Keratinocyte (primary cell): ENCODE data around the gene RANBP3. TPM values are rescaled to one million over a fixed set of nuclear protein-coding genes. Genes with fewer than 3 reads are reported as not detected.

ENCODE experiments used
- DNase-seq: peaks from one replicate; pipeline ENCODE4 v3.0.0-alpha.2; 2011; ENCODE audit warnings: low read depth, missing footprints, low spot score
- FAIRE-seq: peaks from 2 replicates; lab custom pipeline; 2011; peaks lifted over from hg19 to GRCh38; lab: Jason Lieb, UNC
- H2AFZ ChIP-seq: 2 replicates; pipeline ENCODE4 v1.6.0; 2012; ENCODE audit warnings: low read length, control low read depth, inconsistent platforms; ENCODE audit not compliant: control insufficient read depth
- H3K27ac ChIP-seq: 2 replicates; pipeline ENCODE4 v1.5.1; 2011; ENCODE audit warnings: low read length; ENCODE audit not compliant: control insufficient read depth, insufficient read depth
- H3K27me3 ChIP-seq: 3 replicates; pipeline ENCODE4 v1.6.0; 2011; ENCODE audit warnings: low read length; ENCODE audit not compliant: control insufficient read depth, insufficient read depth; ENCODE audit errors: extremely low read depth
- H3K36me3 ChIP-seq, 2 experiments: 2 replicates in 1 of 2; 3 replicates in 1 of 2; pipeline ENCODE4 v1.5.1; 2011; ENCODE audit warnings: low read length in 2 of 2, mild to moderate bottlenecking in 1 of 2; ENCODE audit not compliant: control insufficient read depth in 2 of 2, insufficient read depth in 2 of 2; ENCODE audit errors: extremely low read depth in 1 of 2
- H3K4me1 ChIP-seq: 3 replicates; pipeline ENCODE4 v1.5.1; 2011; ENCODE audit warnings: low read length; ENCODE audit not compliant: control insufficient read depth, insufficient read depth; ENCODE audit errors: extremely low read depth
- H3K4me2 ChIP-seq: 3 replicates; pipeline ENCODE4 v1.6.0; 2011; ENCODE audit warnings: low read depth, low read length; ENCODE audit not compliant: control insufficient read depth, insufficient read depth; ENCODE audit errors: extremely low read depth
- H3K4me3 ChIP-seq, 3 experiments: fragments of 200-600 bp in 1 of 3; sonication (generic) in 1 of 3; 2 replicates in 2 of 3; 3 replicates in 1 of 3; pipeline ENCODE4 v1.5.1; 2011 to 2016; ENCODE audit warnings: low read length in 3 of 3, mild to moderate bottlenecking in 3 of 3, control low read depth in 2 of 3, inconsistent platforms in 1 of 3, low read depth in 1 of 3, mixed read lengths in 1 of 3, mixed run types in 1 of 3, moderate library complexity in 1 of 3; ENCODE audit not compliant: control insufficient read depth in 2 of 3, insufficient read depth in 2 of 3; ENCODE audit errors: extremely low read depth in 1 of 3
- H3K79me2 ChIP-seq: 2 replicates; pipeline ENCODE4 v1.6.0; 2012; ENCODE audit warnings: low read length; ENCODE audit not compliant: control insufficient read depth, insufficient read depth
- H3K9ac ChIP-seq: 3 replicates; pipeline ENCODE4 v1.6.0; 2011; ENCODE audit warnings: low read length; ENCODE audit not compliant: control insufficient read depth, insufficient read depth; ENCODE audit errors: extremely low read depth
- H3K9me1 ChIP-seq: 3 replicates; pipeline ENCODE4 v1.6.0; 2011; ENCODE audit warnings: low read length; ENCODE audit not compliant: control insufficient read depth, insufficient read depth; ENCODE audit errors: extremely low read depth
- H3K9me3 ChIP-seq: 2 replicates; pipeline ENCODE4 v1.5.1; 2012; ENCODE audit warnings: low read depth, low read length; ENCODE audit not compliant: control insufficient read depth
- H4K20me1 ChIP-seq: 3 replicates; pipeline ENCODE4 v1.6.0; 2011; ENCODE audit warnings: low read length; ENCODE audit not compliant: control insufficient read depth, insufficient read depth; ENCODE audit errors: extremely low read depth
- CTCF ChIP-seq, 3 experiments: IDR thresholded peaks in 1 of 3; conservative IDR thresholded peaks in 1 of 3; optimal IDR thresholded peaks in 1 of 3; 2 replicates in 2 of 3; 3 replicates in 1 of 3; pipeline versions ENCODE3 to v1.5.1; 2011; ENCODE audit warnings: low read length in 3 of 3, mild to moderate bottlenecking in 3 of 3, moderate library complexity in 2 of 3, control low read depth in 1 of 3, inconsistent platforms in 1 of 3; ENCODE audit not compliant: insufficient read depth in 2 of 3; ENCODE audit errors: extremely low read depth in 1 of 3
- EZH2 ChIP-seq: IDR thresholded peaks from one replicate; pipeline ENCODE4 v1.6.1; 2012; ENCODE audit warnings: inconsistent platforms, mild to moderate bottlenecking, low read length, moderate library complexity
- dilution Hi-C: fragments of 300-500 bp; cut with MboI; formaldehyde crosslinking; loops from one replicate; pipeline ENCODE4 v1.7.0; 2020; ENCODE audit warnings: low sequenced_read_pairs; ENCODE audit not compliant: extremely low pct_ligation_motif_present
- polyA plus RNA-seq, 5 experiments: library from polyadenylated mRNA; depleted of rRNA in 3 of 5; stranded (reverse) in 3 of 5; stranded (forward) in 1 of 5; unstranded in 1 of 5; fragments of >200 nt; gene quantifications; 1 replicate in 1 of 5; 2 replicates in 3 of 5; 3 replicates in 1 of 5; pipeline versions ENCODE4 v1.2.1 to v1.2.3, GENCODE V29; 2011 to 2012; ENCODE audit warnings: missing spikeins in 2 of 5, low read depth in 1 of 5, low replicate concordance in 1 of 5

The RANBP3 gene
- polyA plus RNA-seq, 1 donor (not counting 4 experiments of a cell fraction or from before 2014, with no cell fraction given): 36.4 TPM

GRCh38 chr19:5995606-5996005, 17.7 kb upstream of the RANBP3 start:
- H3K79me2 ChIP-seq: no peaks in the 10 kb centered on the region
- H3K9ac ChIP-seq: no peak overlapping the region
- H3K27me3 ChIP-seq: no peaks in the 10 kb centered on the region
- no peak overlapping the region for H3K4me2 ChIP-seq
- no peak overlapping the region for H3K4me3 ChIP-seq
- no peaks in the 10 kb centered on the region for H3K9me1 ChIP-seq
- H3K4me1 ChIP-seq: no peaks in the 10 kb centered on the region
- TF ChIP-seq CTCF (optimal IDR thresholded peaks at IDR 0.05 in 1 of 3, IDR thresholded peaks at IDR 0.05 in 1 of 3, conservative IDR thresholded peaks at IDR 0.05 in 1 of 3; ENCODE audit: extremely low read depth in 1 of 3, insufficient read depth in 2 of 3, low read length in 3 of 3) (no peak), EZH2 (no peak)
- peaks cover 0 to 14% of the 10 kb centered on the region in 2 experiments for H3K36me3 ChIP-seq
- H2AFZ ChIP-seq: no peak overlapping the region
- no peaks in the 10 kb centered on the region for H3K9me3 ChIP-seq
- FAIRE-seq (no peak), DNase-seq (no peak)
- H3K27ac ChIP-seq: no peak overlapping the region
- no peaks in the 10 kb centered on the region for H4K20me1 ChIP-seq
- dilution Hi-C loops: no loop called here

GRCh38 chr19:5994405-5995165, 16.6 kb upstream of the RANBP3 start:
- Histone ChIP-seq H3K4me1 (no peaks in the 10 kb centered on the region), H3K9ac (no peak overlapping the region), H3K9me1 (no peaks in the 10 kb centered on the region), H3K4me2 (no peak overlapping the region), H3K27me3 (no peaks in the 10 kb centered on the region), H3K9me3 (no peaks in the 10 kb centered on the region), H3K36me3 (peaks cover 0 to 11% of the 10 kb centered on the region in 2 experiments), H3K79me2 (no peaks in the 10 kb centered on the region), H3K27ac (no peak overlapping the region), H4K20me1 (no peaks in the 10 kb centered on the region), H2AFZ (no peak overlapping the region), H3K4me3 (no peak overlapping the region)
- no peak for TF ChIP-seq CTCF (optimal IDR thresholded peaks at IDR 0.05 in 1 of 3, IDR thresholded peaks at IDR 0.05 in 1 of 3, conservative IDR thresholded peaks at IDR 0.05 in 1 of 3; ENCODE audit: extremely low read depth in 1 of 3, insufficient read depth in 2 of 3, low read length in 3 of 3)
- TF ChIP-seq EZH2: no peak
- dilution Hi-C loops: no loop called here
- no peak for FAIRE-seq
- DNase-seq: no peak
